Karpas-422 (cell line): ENCODE data around the gene ANTXR1. TPM values are rescaled to one million over a fixed set of nuclear protein-coding genes. Genes with fewer than 3 reads are reported as not detected.

Experiments used
- DNase-seq: peaks from one replicate; pipeline ENCODE4 v3.0.0-alpha.2; 2015
- H2AFZ ChIP-seq: fragments of 200-600 bp; sonication (generic); 2 replicates; pipeline ENCODE4 v1.6.1; 2014; ENCODE audit warnings: antibody characterized with exemption, low read length, mixed read lengths
- H3K27ac ChIP-seq: fragments of 200-600 bp; sonication (generic); 2 replicates; pipeline ENCODE4 v1.5.1; 2014; ENCODE audit warnings: mild to moderate bottlenecking, low read length, moderate library complexity
- H3K27me3 ChIP-seq: fragments of 200-600 bp; sonication (generic); 2 replicates; pipeline ENCODE4 v1.6.1; 2014; ENCODE audit warnings: low read length, mixed read lengths
- H3K36me3 ChIP-seq: fragments of 200-600 bp; sonication (generic); 2 replicates; pipeline ENCODE4 v1.6.1; 2014; ENCODE audit warnings: low read length, mixed read lengths; ENCODE audit not compliant: insufficient read depth
- H3K4me1 ChIP-seq: fragments of 200-600 bp; sonication (generic); 2 replicates; pipeline ENCODE4 v1.6.1; 2014; ENCODE audit warnings: mild to moderate bottlenecking, low read length, mixed read lengths
- H3K4me2 ChIP-seq: fragments of 200-600 bp; sonication (generic); 2 replicates; pipeline ENCODE4 v1.6.1; 2014; ENCODE audit warnings: low read length, low read depth, mild to moderate bottlenecking; ENCODE audit not compliant: poor library complexity, severe bottlenecking
- H3K4me3 ChIP-seq: fragments of 200-600 bp; sonication (generic); 2 replicates; pipeline ENCODE4 v1.5.1; 2014; ENCODE audit warnings: mild to moderate bottlenecking, antibody characterized with exemption, low read length, mixed read lengths
- H3K79me2 ChIP-seq: fragments of 200-600 bp; sonication (generic); 2 replicates; pipeline ENCODE4 v1.6.1; 2014; ENCODE audit warnings: mild to moderate bottlenecking, low read length, mixed read lengths
- H3K9ac ChIP-seq: fragments of 200-600 bp; sonication (generic); 2 replicates; pipeline ENCODE4 v1.6.0; 2014; ENCODE audit warnings: low read length
- H3K9me2 ChIP-seq: fragments of 200-600 bp; sonication (generic), shearing (Covaris generic); replicated peaks from 2 replicates; pipeline ENCODE4 v1.6.0; 2014; ENCODE audit warnings: mild to moderate bottlenecking, low read length, moderate library complexity; ENCODE audit not compliant: insufficient read depth
- H3K9me3 ChIP-seq: fragments of 300-700, 200-600 bp; sonication (generic); 2 replicates; pipeline ENCODE4 v1.6.1; 2014; ENCODE audit warnings: low read length, mixed read lengths
- H4K20me1 ChIP-seq: fragments of 200-600 bp; sonication (generic); 2 replicates; pipeline ENCODE4 v1.6.1; 2014; ENCODE audit warnings: mild to moderate bottlenecking, antibody characterized with exemption, low read length, low read depth; ENCODE audit not compliant: insufficient read depth
- total RNA-seq: library from RNA; depleted of rRNA; stranded (reverse); fragments of >200 nt; shearing (Covaris generic); gene quantifications from 2 replicates; pipeline ENCODE4 v1.2.3, GENCODE V29; 2014; ENCODE audit warnings: low replicate concordance

Gene ANTXR1
- total RNA-seq, 1 experiment from 2014 or later = not detected

- H3K9ac ChIP-seq = no peak overlapping the region
- H4K20me1 ChIP-seq = no peaks in the 10 kb centered on the region
- H3K9me2 ChIP-seq = no peaks in the 10 kb centered on the region
- no peak overlapping the region for H3K4me2 ChIP-seq
- H3K36me3 ChIP-seq = no peaks in the 10 kb centered on the region; the same call in 1 of the 2 replicates
- H2AFZ ChIP-seq = no peak overlapping the region
- no peak overlapping the region for H3K4me3 ChIP-seq
- H3K79me2 ChIP-seq = no peaks in the 10 kb centered on the region
- H3K9me3 ChIP-seq = peaks cover 4% of the 10 kb centered on the region
- no peaks in the 10 kb centered on the region for H3K4me1 ChIP-seq
- peaks cover 2% of the 10 kb centered on the region; the same call in 1 of the 2 replicates for H3K27me3 ChIP-seq
- no peak overlapping the region for H3K27ac ChIP-seq
- DNase-seq = no peak
Measured at GRCh38 chr2:69260666-69261065, 247.7 kb downstream of the ANTXR1 start.

GRCh38 chr2:69269330-69269729, 256.4 kb downstream of the ANTXR1 start:
- no peak overlapping the region for H3K4me3 ChIP-seq
- peaks cover 5% of the 10 kb centered on the region; the same call in 1 of the 2 replicates for H3K27me3 ChIP-seq
- no peak overlapping the region for H3K9ac ChIP-seq
- H3K4me1 ChIP-seq = no peaks in the 10 kb centered on the region
- no peak overlapping the region for H3K4me2 ChIP-seq
- no peaks in the 10 kb centered on the region for H4K20me1 ChIP-seq
- no peak overlapping the region for H2AFZ ChIP-seq
- H3K27ac ChIP-seq = no peak overlapping the region
- no peaks in the 10 kb centered on the region for H3K9me3 ChIP-seq
- H3K79me2 ChIP-seq = no peaks in the 10 kb centered on the region
- no peaks in the 10 kb centered on the region for H3K9me2 ChIP-seq
- H3K36me3 ChIP-seq = no peaks in the 10 kb centered on the region
- no peak for DNase-seq

- DNase-seq = no peak
- no peak overlapping the region for H3K27ac ChIP-seq
- no peak overlapping the region for H3K9ac ChIP-seq
- H2AFZ ChIP-seq = no peak overlapping the region
- no peaks in the 10 kb centered on the region for H3K4me1 ChIP-seq
- no peaks in the 10 kb centered on the region for H3K36me3 ChIP-seq
- H3K9me3 ChIP-seq = no peaks in the 10 kb centered on the region
- H4K20me1 ChIP-seq = no peaks in the 10 kb centered on the region
- H3K79me2 ChIP-seq = no peaks in the 10 kb centered on the region
- no peaks in the 10 kb centered on the region for H3K9me2 ChIP-seq
- no peak overlapping the region for H3K4me3 ChIP-seq
- H3K4me2 ChIP-seq = no peak overlapping the region
- no peaks in the 10 kb centered on the region for H3K27me3 ChIP-seq
Measured at GRCh38 chr2:69271831-69272257, 258.9 kb downstream of the ANTXR1 start.

GRCh38 chr2:69272803-69273471, 260.0 kb downstream of the ANTXR1 start:
- Histone ChIP-seq H3K36me3 (no peaks in the 10 kb centered on the region), H3K9me2 (no peaks in the 10 kb centered on the region), H3K4me2 (no peak overlapping the region), H2AFZ (no peak overlapping the region), H4K20me1 (no peaks in the 10 kb centered on the region), H3K4me1 (no peaks in the 10 kb centered on the region), H3K9ac (no peak overlapping the region), H3K4me3 (no peak overlapping the region), H3K9me3 (no peaks in the 10 kb centered on the region), H3K79me2 (no peaks in the 10 kb centered on the region), H3K27me3 (no peaks in the 10 kb centered on the region), H3K27ac (no peak overlapping the region)
- DNase-seq = no peak

GRCh38 chr2:69275490-69275889, 262.5 kb downstream of the ANTXR1 start:
- H3K9ac ChIP-seq = no peak overlapping the region
- H3K79me2 ChIP-seq = no peaks in the 10 kb centered on the region

GRCh38 chr2:69278366-69278765, 265.4 kb downstream of the ANTXR1 start:
- no peaks in the 10 kb centered on the region for H3K9me2 ChIP-seq
- H2AFZ ChIP-seq = no peak overlapping the region
- 0 out of 2 replicates have a peak, but pooled peaks cover 2% of the 10 kb centered on the region for H3K27me3 ChIP-seq
- no peaks in the 10 kb centered on the region for H3K36me3 ChIP-seq
- H3K9ac ChIP-seq = no peak overlapping the region
- DNase-seq = no peak
- no peak overlapping the region for H3K4me3 ChIP-seq
- H4K20me1 ChIP-seq = no peaks in the 10 kb centered on the region
- no peaks in the 10 kb centered on the region for H3K9me3 ChIP-seq
- no peaks in the 10 kb centered on the region for H3K4me1 ChIP-seq
- no peaks in the 10 kb centered on the region for H3K79me2 ChIP-seq
- no peak overlapping the region for H3K4me2 ChIP-seq
- no peak overlapping the region for H3K27ac ChIP-seq

More at GRCh38 chr2:69275490-69275889, 262.5 kb downstream of the ANTXR1 start:
- Histone ChIP-seq H2AFZ (no peak overlapping the region), H3K4me1 (no peaks in the 10 kb centered on the region), H4K20me1 (no peaks in the 10 kb centered on the region), H3K27ac (no peak overlapping the region), H3K4me2 (no peak overlapping the region), H3K9me3 (no peaks in the 10 kb centered on the region), H3K36me3 (no peaks in the 10 kb centered on the region), H3K9me2 (no peaks in the 10 kb centered on the region), H3K27me3 (0 out of 2 replicates have a peak, but pooled peaks cover 2% of the 10 kb centered on the region), H3K4me3 (no peak overlapping the region)
- DNase-seq = no peak

- H3K27me3 ChIP-seq = 0 out of 2 replicates have a peak, but pooled peaks cover 2% of the 10 kb centered on the region
Measured at GRCh38 chr2:69279211-69279610, 266.2 kb downstream of the ANTXR1 start.

GRCh38 chr2:69279931-69280681, 267.1 kb downstream of the ANTXR1 start:
- H3K36me3 ChIP-seq = no peaks in the 10 kb centered on the region
- H3K9me2 ChIP-seq = no peaks in the 10 kb centered on the region
- H3K27me3 ChIP-seq = 0 out of 2 replicates have a peak, but pooled peaks cover 2% of the 10 kb centered on the region
- H3K4me1 ChIP-seq = no peaks in the 10 kb centered on the region
- no peak overlapping the region for H3K9ac ChIP-seq
- DNase-seq = no peak
- no peak overlapping the region for H3K4me2 ChIP-seq
- no peaks in the 10 kb centered on the region for H4K20me1 ChIP-seq
- H3K79me2 ChIP-seq = no peaks in the 10 kb centered on the region
- H3K4me3 ChIP-seq = no peak overlapping the region
- no peak overlapping the region for H2AFZ ChIP-seq
- H3K9me3 ChIP-seq = no peaks in the 10 kb centered on the region
- no peak overlapping the region for H3K27ac ChIP-seq

More at GRCh38 chr2:69279211-69279610, 266.2 kb downstream of the ANTXR1 start:
- no peak overlapping the region for H2AFZ ChIP-seq
- H3K4me2 ChIP-seq = no peak overlapping the region
- no peaks in the 10 kb centered on the region for H3K79me2 ChIP-seq
- H3K4me3 ChIP-seq = no peak overlapping the region
- H3K9ac ChIP-seq = no peak overlapping the region
- H4K20me1 ChIP-seq = no peaks in the 10 kb centered on the region
- no peak overlapping the region for H3K27ac ChIP-seq
- no peak for DNase-seq
- no peaks in the 10 kb centered on the region for H3K4me1 ChIP-seq
- no peaks in the 10 kb centered on the region for H3K36me3 ChIP-seq
- H3K9me2 ChIP-seq = no peaks in the 10 kb centered on the region
- H3K9me3 ChIP-seq = no peaks in the 10 kb centered on the region
